ENCODE results near the gene SPRED2.

The SPRED2 gene

GRCh38 chr2:65374575-65374974, 57.8 kb downstream of the SPRED2 start:
- H4K20me1 ChIP-seq (ENCODE audit: control insufficient read depth, insufficient read depth, low read depth, low read length) = no peaks in the 10 kb centered on the region
- no peak overlapping the region for H3K27ac ChIP-seq (ENCODE audit: low read depth, low read length)
- no peaks in the 10 kb centered on the region for H3K27me3 ChIP-seq (ENCODE audit: control insufficient read depth, low read length)
- peak overlapping the region; percentile 39 for H3K4me3 ChIP-seq (ENCODE audit: low read length)
- peak overlapping the region; percentile 62 for H3K4me2 ChIP-seq (ENCODE audit: low read length)
- H3K36me3 ChIP-seq (ENCODE audit: control insufficient read depth, low read length) = 0 out of 2 replicates have a peak, but pooled peaks cover 4% of the 10 kb centered on the region
- TF ChIP-seq EZH2phosphoT487 (IDR thresholded peaks at IDR 0.05; ENCODE audit: borderline replicate concordance, low read length) = no peak
- H3K79me2 ChIP-seq (ENCODE audit: control insufficient read depth, low read length) = peaks cover 47% of the 10 kb centered on the region
- H3K4me1 ChIP-seq (ENCODE audit: control insufficient read depth, low read length) = peaks cover 74% of the 10 kb centered on the region
- H3K9me3 ChIP-seq (ENCODE audit: control insufficient read depth, insufficient read depth, low read length) = no peaks in the 10 kb centered on the region
- peaks cover 4% of the 10 kb centered on the region; the same call in 1 of the 2 replicates for H3F3A ChIP-seq (ENCODE audit: control insufficient read depth, insufficient read depth)
- no peaks in the 10 kb centered on the region for H3K9me2 ChIP-seq (replicated peaks; ENCODE audit: control insufficient read depth, low read length)

DNA sequence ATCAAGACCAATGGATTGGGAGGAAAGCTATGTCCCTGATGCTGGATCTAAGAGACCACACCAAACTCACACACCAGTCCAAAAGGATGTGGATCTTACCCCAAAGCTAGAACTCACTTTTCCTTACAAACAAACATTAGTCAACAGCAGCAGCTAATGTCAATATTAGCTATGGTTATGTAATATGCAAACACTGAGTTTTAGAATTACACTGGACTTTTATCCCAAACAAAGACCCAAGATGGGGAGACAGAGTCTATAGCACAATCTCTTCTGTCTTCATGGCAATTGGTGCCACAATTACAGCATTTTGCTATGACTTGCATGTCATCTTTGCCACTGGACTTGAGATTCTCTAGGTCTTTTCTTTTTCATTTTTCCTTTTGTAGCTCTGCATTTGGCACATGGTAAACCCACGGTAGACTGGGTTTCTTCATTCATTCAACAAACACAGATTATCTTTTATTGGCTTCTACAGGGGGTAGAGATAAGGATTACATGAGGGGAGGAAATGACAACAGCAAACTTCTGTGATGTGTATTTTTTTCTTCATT, 59.0 kb downstream of the SPRED2 start:
- Histone ChIP-seq H3K4me3 (ENCODE audit: low read length) (no peak overlapping the region), H3K36me3 (ENCODE audit: control insufficient read depth, low read length) (0 out of 2 replicates have a peak, but pooled peaks cover 4% of the 10 kb centered on the region), H3F3A (ENCODE audit: control insufficient read depth, insufficient read depth) (peaks cover 4% of the 10 kb centered on the region; the same call in 1 of the 2 replicates), H3K9me3 (ENCODE audit: control insufficient read depth, insufficient read depth, low read length) (no peaks in the 10 kb centered on the region), H4K20me1 (ENCODE audit: control insufficient read depth, insufficient read depth, low read depth, low read length) (no peaks in the 10 kb centered on the region), H3K4me1 (ENCODE audit: control insufficient read depth, low read length) (peaks cover 78% of the 10 kb centered on the region), H3K9me2 (replicated peaks; ENCODE audit: control insufficient read depth, low read length) (no peaks in the 10 kb centered on the region), H3K27me3 (ENCODE audit: control insufficient read depth, low read length) (no peaks in the 10 kb centered on the region), H3K79me2 (ENCODE audit: control insufficient read depth, low read length) (peaks cover 56% of the 10 kb centered on the region), H3K27ac (ENCODE audit: low read depth, low read length) (no peak overlapping the region), H3K4me2 (ENCODE audit: low read length) (0 out of 2 replicates have a peak overlapping the region, but pooled peaks have one; percentile 5)
- no peak for TF ChIP-seq CTCF (IDR thresholded peaks at IDR 0.05; ENCODE audit: low read depth, low read length, poor library complexity, severe bottlenecking)
- no peak for TF ChIP-seq EZH2phosphoT487 (IDR thresholded peaks at IDR 0.05; ENCODE audit: borderline replicate concordance, low read length)

DNA sequence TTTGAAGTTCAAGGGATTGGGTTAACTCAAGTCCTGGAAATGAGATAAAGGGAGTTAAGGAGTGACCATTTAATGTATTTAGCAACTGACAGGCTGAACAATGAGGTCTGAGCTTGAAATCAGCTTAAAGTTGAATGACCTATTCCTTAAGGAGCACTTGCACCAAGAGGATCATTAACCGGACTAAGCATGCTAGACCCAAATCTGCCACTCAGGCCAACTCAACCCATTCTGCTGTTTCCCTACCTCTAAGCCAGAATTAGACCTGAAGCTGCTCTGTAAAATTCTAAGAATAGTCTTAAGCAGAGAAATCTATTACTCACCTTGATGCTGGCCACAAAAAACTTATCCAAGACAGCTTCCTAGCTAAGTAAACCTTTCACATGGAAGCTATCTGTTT, 59.8 kb downstream of the SPRED2 start:
- no peak overlapping the region for H3K4me3 ChIP-seq (ENCODE audit: low read length)
- H3K27me3 ChIP-seq (ENCODE audit: control insufficient read depth, low read length) = no peaks in the 10 kb centered on the region
- peaks cover 9% of the 10 kb centered on the region; the same call in 1 of the 2 replicates for H3F3A ChIP-seq (ENCODE audit: control insufficient read depth, insufficient read depth)
- H3K4me1 ChIP-seq (ENCODE audit: control insufficient read depth, low read length) = peaks cover 82% of the 10 kb centered on the region
- no peaks in the 10 kb centered on the region for H3K9me3 ChIP-seq (ENCODE audit: control insufficient read depth, insufficient read depth, low read length)
- no peak overlapping the region for H3K4me2 ChIP-seq (ENCODE audit: low read length)
- no peak overlapping the region for H3K27ac ChIP-seq (ENCODE audit: low read depth, low read length)
- TF ChIP-seq CTCF (IDR thresholded peaks at IDR 0.05; ENCODE audit: low read depth, low read length, poor library complexity, severe bottlenecking) (no peak), EZH2phosphoT487 (IDR thresholded peaks at IDR 0.05; ENCODE audit: borderline replicate concordance, low read length) (no peak)
- 0 out of 2 replicates have a peak, but pooled peaks cover 4% of the 10 kb centered on the region for H3K36me3 ChIP-seq (ENCODE audit: control insufficient read depth, low read length)
- H4K20me1 ChIP-seq (ENCODE audit: control insufficient read depth, insufficient read depth, low read depth, low read length) = no peaks in the 10 kb centered on the region
- peaks cover 60% of the 10 kb centered on the region for H3K79me2 ChIP-seq (ENCODE audit: control insufficient read depth, low read length)
- H3K9me2 ChIP-seq (replicated peaks; ENCODE audit: control insufficient read depth, low read length) = no peaks in the 10 kb centered on the region

GRCh38 chr2:65371074-65371434, 61.3 kb downstream of the SPRED2 start:
- H4K20me1 ChIP-seq (ENCODE audit: control insufficient read depth, insufficient read depth, low read depth, low read length) = no peaks in the 10 kb centered on the region
- H3K36me3 ChIP-seq (ENCODE audit: control insufficient read depth, low read length) = 0 out of 2 replicates have a peak, but pooled peaks cover 4% of the 10 kb centered on the region
- H3K9me3 ChIP-seq (ENCODE audit: control insufficient read depth, insufficient read depth, low read length) = no peaks in the 10 kb centered on the region
- H3K27ac ChIP-seq (ENCODE audit: low read depth, low read length) = peak overlapping the region; percentile 66
- H3K9me2 ChIP-seq (replicated peaks; ENCODE audit: control insufficient read depth, low read length) = no peaks in the 10 kb centered on the region
- H3K79me2 ChIP-seq (ENCODE audit: control insufficient read depth, low read length) = peaks cover 69% of the 10 kb centered on the region
- peaks cover 97% of the 10 kb centered on the region for H3K4me1 ChIP-seq (ENCODE audit: control insufficient read depth, low read length)
- no peak for TF ChIP-seq CTCF (IDR thresholded peaks at IDR 0.05; ENCODE audit: low read depth, low read length, poor library complexity, severe bottlenecking)
- no peaks in the 10 kb centered on the region for H3K27me3 ChIP-seq (ENCODE audit: control insufficient read depth, low read length)
- H3F3A ChIP-seq (ENCODE audit: control insufficient read depth, insufficient read depth) = peaks cover 21% of the 10 kb centered on the region
- peak overlapping the region; percentile 87 for H3K4me2 ChIP-seq (ENCODE audit: low read length)
- H3K4me3 ChIP-seq (ENCODE audit: low read length) = peak overlapping the region; percentile 64
